Keratinocyte (primary cell): Measurements from ENCODE around the gene PTPRN2. TPM values are rescaled to one million over a fixed set of nuclear protein-coding genes. Genes with fewer than 3 reads are reported as not detected.

Experiments
- DNase-seq: peaks from one replicate; pipeline ENCODE4 v3.0.0-alpha.2; 2011; ENCODE audit warnings: low read depth, missing footprints, low spot score
- FAIRE-seq: peaks from 2 replicates; lab custom pipeline; 2011; peaks lifted over from hg19 to GRCh38; lab: Jason Lieb, UNC
- H2AFZ ChIP-seq: 2 replicates; pipeline ENCODE4 v1.6.0; 2012; ENCODE audit warnings: low read length, control low read depth, inconsistent platforms; ENCODE audit not compliant: control insufficient read depth
- H3K27ac ChIP-seq: 2 replicates; pipeline ENCODE4 v1.5.1; 2011; ENCODE audit warnings: low read length; ENCODE audit not compliant: control insufficient read depth, insufficient read depth
- H3K27me3 ChIP-seq: 3 replicates; pipeline ENCODE4 v1.6.0; 2011; ENCODE audit warnings: low read length; ENCODE audit not compliant: control insufficient read depth, insufficient read depth; ENCODE audit errors: extremely low read depth
- H3K36me3 ChIP-seq, 2 experiments: 2 replicates in 1 of 2; 3 replicates in 1 of 2; pipeline ENCODE4 v1.5.1; 2011; ENCODE audit warnings: low read length in 2 of 2, mild to moderate bottlenecking in 1 of 2; ENCODE audit not compliant: control insufficient read depth in 2 of 2, insufficient read depth in 2 of 2; ENCODE audit errors: extremely low read depth in 1 of 2
- H3K4me1 ChIP-seq: 3 replicates; pipeline ENCODE4 v1.5.1; 2011; ENCODE audit warnings: low read length; ENCODE audit not compliant: control insufficient read depth, insufficient read depth; ENCODE audit errors: extremely low read depth
- H3K4me2 ChIP-seq: 3 replicates; pipeline ENCODE4 v1.6.0; 2011; ENCODE audit warnings: low read depth, low read length; ENCODE audit not compliant: control insufficient read depth, insufficient read depth; ENCODE audit errors: extremely low read depth
- H3K4me3 ChIP-seq, 3 experiments: fragments of 200-600 bp in 1 of 3; sonication (generic) in 1 of 3; 2 replicates in 2 of 3; 3 replicates in 1 of 3; pipeline ENCODE4 v1.5.1; 2011 to 2016; ENCODE audit warnings: low read length in 3 of 3, mild to moderate bottlenecking in 3 of 3, control low read depth in 2 of 3, inconsistent platforms in 1 of 3, low read depth in 1 of 3, mixed read lengths in 1 of 3, mixed run types in 1 of 3, moderate library complexity in 1 of 3; ENCODE audit not compliant: control insufficient read depth in 2 of 3, insufficient read depth in 2 of 3; ENCODE audit errors: extremely low read depth in 1 of 3
- H3K79me2 ChIP-seq: 2 replicates; pipeline ENCODE4 v1.6.0; 2012; ENCODE audit warnings: low read length; ENCODE audit not compliant: control insufficient read depth, insufficient read depth
- H3K9ac ChIP-seq: 3 replicates; pipeline ENCODE4 v1.6.0; 2011; ENCODE audit warnings: low read length; ENCODE audit not compliant: control insufficient read depth, insufficient read depth; ENCODE audit errors: extremely low read depth
- H3K9me1 ChIP-seq: 3 replicates; pipeline ENCODE4 v1.6.0; 2011; ENCODE audit warnings: low read length; ENCODE audit not compliant: control insufficient read depth, insufficient read depth; ENCODE audit errors: extremely low read depth
- H3K9me3 ChIP-seq: 2 replicates; pipeline ENCODE4 v1.5.1; 2012; ENCODE audit warnings: low read depth, low read length; ENCODE audit not compliant: control insufficient read depth
- H4K20me1 ChIP-seq: 3 replicates; pipeline ENCODE4 v1.6.0; 2011; ENCODE audit warnings: low read length; ENCODE audit not compliant: control insufficient read depth, insufficient read depth; ENCODE audit errors: extremely low read depth
- CTCF ChIP-seq, 3 experiments: IDR thresholded peaks in 1 of 3; conservative IDR thresholded peaks in 1 of 3; optimal IDR thresholded peaks in 1 of 3; 2 replicates in 2 of 3; 3 replicates in 1 of 3; pipeline versions ENCODE3 to v1.5.1; 2011; ENCODE audit warnings: low read length in 3 of 3, mild to moderate bottlenecking in 3 of 3, moderate library complexity in 2 of 3, control low read depth in 1 of 3, inconsistent platforms in 1 of 3; ENCODE audit not compliant: insufficient read depth in 2 of 3; ENCODE audit errors: extremely low read depth in 1 of 3
- EZH2 ChIP-seq: IDR thresholded peaks from one replicate; pipeline ENCODE4 v1.6.1; 2012; ENCODE audit warnings: inconsistent platforms, mild to moderate bottlenecking, low read length, moderate library complexity
- dilution Hi-C: fragments of 300-500 bp; cut with MboI; formaldehyde crosslinking; loops from one replicate; pipeline ENCODE4 v1.7.0; 2020; ENCODE audit warnings: low sequenced_read_pairs; ENCODE audit not compliant: extremely low pct_ligation_motif_present
- polyA plus RNA-seq, 5 experiments: library from polyadenylated mRNA; depleted of rRNA in 3 of 5; stranded (reverse) in 3 of 5; stranded (forward) in 1 of 5; unstranded in 1 of 5; fragments of >200 nt; gene quantifications; 1 replicate in 1 of 5; 2 replicates in 3 of 5; 3 replicates in 1 of 5; pipeline versions ENCODE4 v1.2.1 to v1.2.3, GENCODE V29; 2011 to 2012; ENCODE audit warnings: missing spikeins in 2 of 5, low read depth in 1 of 5, low replicate concordance in 1 of 5

The PTPRN2 gene
- polyA plus RNA-seq, 1 donor (not counting 4 experiments of a cell fraction or from before 2014, with no cell fraction given) = not detected

- no peaks in the 10 kb centered on the region for H3K4me1 ChIP-seq
- H3K9ac ChIP-seq = no peak overlapping the region
- H3K36me3 ChIP-seq = no peaks in the 10 kb centered on the region
- TF ChIP-seq EZH2 (no peak), CTCF (optimal IDR thresholded peaks at IDR 0.05 in 1 of 3, IDR thresholded peaks at IDR 0.05 in 1 of 3, conservative IDR thresholded peaks at IDR 0.05 in 1 of 3; ENCODE audit: extremely low read depth in 1 of 3, insufficient read depth in 2 of 3, low read length in 3 of 3) (no peak)
- dilution Hi-C loops = no loop called here
- no peaks in the 10 kb centered on the region for H4K20me1 ChIP-seq
- no peak overlapping the region for H3K4me3 ChIP-seq
- H3K9me3 ChIP-seq = peaks cover 15% of the 10 kb centered on the region
- H3K27ac ChIP-seq = no peak overlapping the region
- no peak overlapping the region for H3K4me2 ChIP-seq
- DNase-seq (no peak), FAIRE-seq (no peak)
- no peaks in the 10 kb centered on the region for H3K79me2 ChIP-seq
- H2AFZ ChIP-seq = no peak overlapping the region
- H3K9me1 ChIP-seq = no peaks in the 10 kb centered on the region
- no peaks in the 10 kb centered on the region for H3K27me3 ChIP-seq
Observed at GRCh38 chr7:157947504-157947903, 640.1 kb downstream of the PTPRN2 start.

- Histone ChIP-seq H3K4me1 (no peaks in the 10 kb centered on the region), H2AFZ (no peak overlapping the region), H3K4me3 (no peak overlapping the region), H3K27me3 (no peaks in the 10 kb centered on the region), H3K4me2 (no peak overlapping the region), H3K27ac (no peak overlapping the region), H4K20me1 (no peaks in the 10 kb centered on the region), H3K9me1 (no peaks in the 10 kb centered on the region), H3K79me2 (no peaks in the 10 kb centered on the region), H3K36me3 (no peaks in the 10 kb centered on the region), H3K9me3 (peaks cover 16% of the 10 kb centered on the region), H3K9ac (no peak overlapping the region)
- DNase-seq (no peak), FAIRE-seq (no peak)
- TF ChIP-seq CTCF (optimal IDR thresholded peaks at IDR 0.05 in 1 of 3, IDR thresholded peaks at IDR 0.05 in 1 of 3, conservative IDR thresholded peaks at IDR 0.05 in 1 of 3; ENCODE audit: extremely low read depth in 1 of 3, insufficient read depth in 2 of 3, low read length in 3 of 3) (no peak), EZH2 (no peak)
- dilution Hi-C loops = no loop called here
Observed at GRCh38 chr7:157946398-157947060, 641.1 kb downstream of the PTPRN2 start.
